ENCODE results near the gene SLC14A1. TPM values are rescaled to one million over a fixed set of nuclear protein-coding genes. Genes with fewer than 3 reads are reported as not detected.

SLC14A1 gene
- total RNA-seq, result not detected in 2 replicates

GRCh38 chr18:45723567-45724355 is at the start of gene SLC14A1:
TSS of gene SLC14A1 (plus strand) at chr18:45724181. CDS start at chr18:45730321, 6,140 bp downstream.

Small RNA genes within 50 kb of the gene (small RNA-seq; reads per million reads assigned to genes)
- not detected for gene AC087685.1

Other genes starting within 250 kb of the SLC14A1 start
- gene SLC14A2, start 108.7 kb upstream of the SLC14A1 start, total RNA-seq, result not detected in 2 replicates
- 0.14 TPM in 1 of 2 replicates, not detected in the other for gene SIGLEC15, start 101.5 kb downstream of the SLC14A1 start, total RNA-seq
- gene EPG5, start 243.1 kb downstream of the SLC14A1 start, total RNA-seq, result 27.9 and 37.8 TPM in 2 replicates

Measured in thoracic aorta endothelial cell (primary cell).